Activated CD4-positive, alpha-beta T cell treated with anti-CD3 and anti-CD28 coated beads, Interleukin-2, amount 10 ng/mL, durations not matched to agents 24 days and 14 days (primary cell): ENCODE results near the gene SLC9A9. TPM values are rescaled to one million over a fixed set of nuclear protein-coding genes. Genes with fewer than 3 reads are reported as not detected.
"Not testable (repeated sequence)": the region's sequence is repeated elsewhere in the genome, so short reads cannot be mapped to it uniquely, and the experiment has no call there.

Experiments
- DNase-seq: peaks from one replicate; pipeline ENCODE4 v3.0.0; 2022
- H3K27ac Mint-ChIP-seq: one replicate; pipeline ENCODE4 v1.8.0; 2022; ENCODE audit warnings: mild to moderate bottlenecking, mixed read lengths
- H3K27me3 Mint-ChIP-seq: one replicate; pipeline ENCODE4 v1.8.0; 2022; ENCODE audit warnings: mixed read lengths
- H3K36me3 Mint-ChIP-seq: one replicate; pipeline ENCODE4 v1.8.0; 2022; ENCODE audit warnings: low read depth, mild to moderate bottlenecking, mixed read lengths
- H3K4me1 Mint-ChIP-seq: one replicate; pipeline ENCODE4 v1.8.0; 2021; ENCODE audit warnings: mixed read lengths
- H3K4me3 Mint-ChIP-seq: one replicate; pipeline ENCODE4 v1.8.0; 2022; ENCODE audit warnings: mild to moderate bottlenecking, moderate library complexity, mixed read lengths
- H3K9me3 Mint-ChIP-seq: one replicate; pipeline ENCODE4 v1.8.0; 2021; ENCODE audit warnings: mixed read lengths
- intact Hi-C: fragments of 100-400 bp; cut with micrococcal nuclease; formaldehyde crosslinking; loops from one replicate; pipeline ENCODE4 v1.15.1; 2023
- total RNA-seq: library from RNA; stranded (reverse); gene quantifications from 2 replicates; pipeline ENCODE4 v1.2.3, GENCODE V29; 2022

The SLC9A9 gene
- total RNA-seq, 1 donor from 2014 or later, result 1.3 TPM

DNA sequence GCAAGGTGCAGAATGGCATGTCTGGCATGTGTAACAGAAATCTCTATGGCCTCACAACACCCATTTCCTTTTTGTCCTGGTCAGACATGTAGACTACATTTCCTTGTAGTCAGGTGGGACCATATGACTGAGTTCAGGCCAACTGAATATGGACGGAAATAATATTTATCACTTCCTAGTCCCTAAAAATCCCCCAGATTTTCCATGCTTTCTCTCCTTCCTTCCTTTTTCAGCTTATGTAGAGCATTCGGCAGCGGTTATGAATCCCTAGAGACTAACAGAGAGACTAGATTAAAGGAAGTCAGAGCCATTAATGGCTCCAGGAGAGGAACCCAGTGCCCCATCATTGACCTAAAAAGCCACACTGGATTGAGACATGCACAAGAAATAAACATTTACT, 35.8 kb downstream of the SLC9A9 start:
- H3K27ac Mint-ChIP-seq, result no peak overlapping the region
- no peak for DNase-seq
- peaks cover 3% of the 10 kb centered on the region for H3K36me3 Mint-ChIP-seq
- no peaks in the 10 kb centered on the region for H3K27me3 Mint-ChIP-seq
- H3K4me3 Mint-ChIP-seq, result no peak overlapping the region
- peaks cover 18% of the 10 kb centered on the region for H3K4me1 Mint-ChIP-seq
- peaks cover 3% of the 10 kb centered on the region for H3K9me3 Mint-ChIP-seq
- intact Hi-C loops, result no loop called here

GRCh38 chr3:143811602-143812001, 36.7 kb downstream of the SLC9A9 start:
- intact Hi-C loops, result no loop called here
- peaks cover 18% of the 10 kb centered on the region for H3K4me1 Mint-ChIP-seq
- no peak overlapping the region for H3K4me3 Mint-ChIP-seq
- no peak overlapping the region for H3K27ac Mint-ChIP-seq
- H3K36me3 Mint-ChIP-seq, result peaks cover 2% of the 10 kb centered on the region
- no peak for DNase-seq
- H3K9me3 Mint-ChIP-seq, result peaks cover 3% of the 10 kb centered on the region
- H3K27me3 Mint-ChIP-seq, result no peaks in the 10 kb centered on the region

- intact Hi-C loops, result no loop called here
Observed at GRCh38 chr3:143810953-143811265, 37.4 kb downstream of the SLC9A9 start.

DNA sequence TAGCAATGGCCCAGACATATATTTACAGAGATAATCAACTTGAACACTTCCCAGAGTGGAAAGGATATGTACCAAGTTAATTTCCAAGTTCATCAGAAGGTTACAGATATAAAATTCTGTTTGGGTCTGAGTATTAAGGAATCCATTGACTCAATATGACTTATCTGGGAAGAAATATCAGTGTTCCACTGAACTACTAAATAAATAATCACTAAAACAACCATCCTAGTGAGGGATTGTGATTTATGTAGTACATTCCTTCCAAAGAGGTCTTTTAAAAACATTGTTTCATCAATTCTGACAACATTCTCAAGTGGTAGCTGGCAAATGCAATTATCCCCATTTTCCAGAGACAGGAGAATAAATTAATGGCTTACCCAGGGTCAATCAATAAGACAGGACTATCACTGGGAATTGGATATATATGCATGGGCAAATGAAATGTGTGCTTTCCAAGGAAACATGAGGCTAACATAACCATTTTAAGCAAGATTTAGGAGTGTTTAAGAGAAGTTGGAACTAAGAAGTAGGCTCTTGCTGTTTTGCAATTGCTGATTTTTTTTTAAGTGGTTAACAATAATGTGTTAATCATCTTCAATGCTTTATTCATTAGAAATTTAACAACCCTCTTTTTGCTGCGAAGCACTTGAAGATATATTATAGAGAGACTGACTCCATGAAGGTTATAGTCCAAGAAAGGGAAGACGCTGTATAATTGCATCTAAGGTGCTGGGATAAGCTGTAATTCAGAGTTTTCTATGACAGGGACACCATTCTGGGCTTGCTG, 37.9 kb downstream of the SLC9A9 start:
- Mint-ChIP-seq H3K27me3 (no peaks in the 10 kb centered on the region), H3K27ac (no peak overlapping the region)
- intact Hi-C loops, result no loop called here

More at GRCh38 chr3:143810953-143811265, 37.4 kb downstream of the SLC9A9 start:
- H3K9me3 Mint-ChIP-seq, result no peaks in the 10 kb centered on the region
- H3K36me3 Mint-ChIP-seq, result peaks cover 2% of the 10 kb centered on the region
- DNase-seq, result no peak
- H3K4me1 Mint-ChIP-seq, result peaks cover 18% of the 10 kb centered on the region
- no peak overlapping the region for H3K4me3 Mint-ChIP-seq
- no peak overlapping the region for H3K27ac Mint-ChIP-seq
- no peaks in the 10 kb centered on the region for H3K27me3 Mint-ChIP-seq

DNA sequence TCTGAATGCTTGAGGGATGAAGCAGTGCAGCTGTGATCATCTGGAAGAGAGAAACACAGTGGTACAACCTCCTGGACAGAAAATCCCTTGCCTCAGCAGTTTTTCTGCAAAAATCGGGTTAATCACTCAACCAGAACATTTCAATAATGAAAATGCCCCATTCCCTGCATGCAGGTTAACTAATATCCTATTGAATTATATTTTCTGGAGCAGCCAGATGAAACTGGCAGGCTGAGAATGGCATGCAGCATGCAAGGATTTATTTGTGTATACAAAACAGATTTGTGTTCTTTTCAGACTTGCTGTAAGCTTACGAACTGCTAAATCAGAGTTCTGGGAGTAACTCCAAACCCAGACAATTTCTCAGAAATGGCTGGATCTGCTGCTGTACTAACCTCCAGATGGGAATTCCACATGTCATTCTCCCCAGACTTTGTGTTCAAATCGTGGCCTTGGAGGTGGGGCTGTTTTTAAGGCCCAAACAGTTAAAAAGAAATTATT, 39.1 kb downstream of the SLC9A9 start:
- no peak for DNase-seq
- Mint-ChIP-seq H3K4me3 (no peak overlapping the region), H3K36me3 (no peaks in the 10 kb centered on the region), H3K9me3 (no peaks in the 10 kb centered on the region), H3K4me1 (peaks cover 10% of the 10 kb centered on the region), H3K27ac (no peak overlapping the region), H3K27me3 (no peaks in the 10 kb centered on the region)
- intact Hi-C loops, result no loop called here

More for the DNA sequence above, 37.9 kb downstream of the SLC9A9 start:
- Mint-ChIP-seq H3K4me3 (no peak overlapping the region), H3K9me3 (no peaks in the 10 kb centered on the region), H3K36me3 (no peaks in the 10 kb centered on the region), H3K4me1 (peaks cover 18% of the 10 kb centered on the region)
- no peak for DNase-seq

DNA sequence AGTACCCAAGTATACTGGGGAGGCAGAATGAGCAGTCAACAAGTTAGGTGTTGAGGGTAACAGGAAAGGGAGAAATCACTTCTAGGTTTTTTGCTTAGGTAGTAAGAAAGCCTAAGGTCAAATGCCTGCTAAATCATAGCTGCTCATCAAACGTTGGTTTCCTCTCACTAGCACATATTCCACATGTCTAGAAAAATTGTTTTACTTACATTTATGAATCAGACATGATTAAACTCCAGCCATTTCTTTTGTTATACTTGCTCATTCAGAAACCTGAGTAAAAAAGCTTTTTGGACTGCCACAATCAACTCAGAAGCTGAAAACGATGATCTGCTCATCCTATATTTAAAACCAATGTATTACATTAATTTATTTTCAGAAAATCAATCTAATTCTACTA, 40.2 kb downstream of the SLC9A9 start:
- H3K36me3 Mint-ChIP-seq, result no peaks in the 10 kb centered on the region
- H3K4me1 Mint-ChIP-seq, result peaks cover 4% of the 10 kb centered on the region
- no peak overlapping the region for H3K27ac Mint-ChIP-seq
- no peak overlapping the region for H3K4me3 Mint-ChIP-seq
- intact Hi-C loops, result no loop called here
- H3K9me3 Mint-ChIP-seq, result no peaks in the 10 kb centered on the region
- H3K27me3 Mint-ChIP-seq, result no peaks in the 10 kb centered on the region
- DNase-seq, result no peak

- Mint-ChIP-seq H3K27ac (no peak overlapping the region), H3K27me3 (no peaks in the 10 kb centered on the region), H3K4me3 (no peak overlapping the region), H3K9me3 (no peaks in the 10 kb centered on the region), H3K36me3 (no peaks in the 10 kb centered on the region), H3K4me1 (peaks cover 4% of the 10 kb centered on the region)
- intact Hi-C loops, result no loop called here
- DNase-seq, result no peak
Observed at GRCh38 chr3:143806038-143806437, 42.2 kb downstream of the SLC9A9 start.

GRCh38 chr3:143805476-143805875, 42.8 kb downstream of the SLC9A9 start:
- H3K4me1 Mint-ChIP-seq, intact Hi-C loops, H3K36me3 Mint-ChIP-seq, H3K4me3 Mint-ChIP-seq, DNase-seq, H3K9me3 Mint-ChIP-seq, H3K27ac Mint-ChIP-seq, H3K27me3 Mint-ChIP-seq: not testable (repeated sequence)

DNA sequence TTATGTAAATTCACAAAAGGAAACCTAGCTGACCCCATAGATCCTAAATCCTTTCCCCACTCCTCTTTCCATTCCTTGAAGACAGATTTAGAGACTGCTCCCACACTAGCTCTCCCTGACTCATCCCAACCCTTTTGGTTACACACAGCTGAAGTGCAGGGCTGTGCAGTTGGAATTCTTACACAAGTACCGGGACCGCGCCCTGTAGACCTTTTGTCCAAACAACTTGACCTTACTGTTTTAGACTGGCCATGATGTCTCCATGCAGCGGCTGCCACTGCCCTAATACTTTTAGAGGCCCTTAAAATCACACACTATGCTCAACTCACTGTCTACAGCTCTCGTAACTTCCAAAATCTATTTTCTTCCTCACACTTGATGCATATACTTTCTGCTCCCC, 47.2 kb downstream of the SLC9A9 start:
- H3K4me1 Mint-ChIP-seq, H3K4me3 Mint-ChIP-seq, H3K9me3 Mint-ChIP-seq, H3K36me3 Mint-ChIP-seq, intact Hi-C loops, H3K27me3 Mint-ChIP-seq, H3K27ac Mint-ChIP-seq, DNase-seq: not testable (repeated sequence)

DNA sequence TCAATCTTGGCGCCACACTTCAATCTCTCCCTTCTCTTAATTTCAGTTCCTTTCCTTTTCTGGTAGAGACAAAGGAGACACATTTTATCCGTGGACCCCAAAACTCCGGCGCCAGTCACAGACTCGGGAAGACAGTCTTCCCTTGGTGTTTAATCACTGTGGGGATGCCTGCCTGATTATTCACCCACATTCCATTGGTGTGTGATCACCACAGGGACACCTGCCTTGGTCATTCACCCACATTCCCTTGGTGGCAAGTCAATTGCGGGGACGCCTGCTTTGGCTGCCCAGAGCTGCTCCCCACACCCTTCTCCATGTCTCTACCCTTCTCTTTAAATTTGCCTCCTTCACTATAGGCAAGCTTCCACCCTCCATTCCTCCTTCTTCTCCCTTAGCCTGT, 50.1 kb downstream of the SLC9A9 start:
- H3K4me3 Mint-ChIP-seq, H3K9me3 Mint-ChIP-seq, H3K27me3 Mint-ChIP-seq, H3K4me1 Mint-ChIP-seq, H3K36me3 Mint-ChIP-seq, H3K27ac Mint-ChIP-seq, DNase-seq, intact Hi-C loops: not testable (repeated sequence)

GRCh38 chr3:143795874-143796273, 52.4 kb downstream of the SLC9A9 start:
- no peaks in the 10 kb centered on the region for H3K27me3 Mint-ChIP-seq
- no peak overlapping the region for H3K27ac Mint-ChIP-seq
- no peak overlapping the region for H3K4me3 Mint-ChIP-seq
- intact Hi-C loops, result no loop called here
- H3K36me3 Mint-ChIP-seq, result no peaks in the 10 kb centered on the region
- DNase-seq, result no peak
- H3K9me3 Mint-ChIP-seq, result peaks cover 9% of the 10 kb centered on the region
- no peaks in the 10 kb centered on the region for H3K4me1 Mint-ChIP-seq

DNA sequence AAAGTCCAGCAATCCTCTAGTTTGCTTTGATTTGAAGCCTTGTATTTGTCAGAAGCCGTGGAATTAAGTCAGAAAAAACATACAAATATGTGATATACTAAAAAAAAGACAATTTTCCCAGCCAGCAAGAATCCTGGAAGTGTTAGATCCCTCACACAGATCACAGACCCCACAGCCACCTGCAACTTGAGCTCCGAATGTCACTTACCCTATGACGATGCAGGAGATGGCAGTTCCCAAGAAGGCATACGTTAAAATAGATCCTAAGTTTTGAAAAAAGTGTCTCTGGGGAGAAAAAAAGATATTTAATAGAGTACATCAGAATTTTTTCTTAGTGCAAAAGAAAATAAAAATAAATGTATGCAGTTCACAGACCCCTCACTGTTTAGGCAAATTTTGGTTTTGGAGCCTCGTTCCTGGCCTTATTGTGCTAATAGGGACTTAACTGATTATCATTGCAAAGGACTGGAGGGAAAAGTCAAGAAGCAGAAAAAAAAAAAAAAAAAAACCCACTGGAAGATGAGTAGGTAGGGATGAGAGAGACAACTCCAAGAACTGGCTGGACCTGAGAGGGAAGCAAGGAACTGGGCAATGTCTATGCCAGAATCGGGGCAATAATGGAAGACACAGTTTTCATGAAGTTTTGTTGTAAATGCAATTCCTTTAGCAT, 53.3 kb downstream of the SLC9A9 start:
- Mint-ChIP-seq H3K27ac (no peak overlapping the region), H3K9me3 (peaks cover 9% of the 10 kb centered on the region), H3K4me1 (no peaks in the 10 kb centered on the region), H3K4me3 (no peak overlapping the region), H3K36me3 (peaks cover 4% of the 10 kb centered on the region), H3K27me3 (no peaks in the 10 kb centered on the region)
- intact Hi-C loops, result no loop called here
- DNase-seq, result no peak

- intact Hi-C loops, result no loop called here
- H3K9me3 Mint-ChIP-seq, result peaks cover 9% of the 10 kb centered on the region
- H3K27me3 Mint-ChIP-seq, result no peaks in the 10 kb centered on the region
- H3K27ac Mint-ChIP-seq, result no peak overlapping the region
- peaks cover 4% of the 10 kb centered on the region for H3K36me3 Mint-ChIP-seq
- no peak overlapping the region for H3K4me3 Mint-ChIP-seq
- DNase-seq, result no peak
- no peaks in the 10 kb centered on the region for H3K4me1 Mint-ChIP-seq
Observed at GRCh38 chr3:143793971-143794370, 54.3 kb downstream of the SLC9A9 start.

- DNase-seq, result no peak
- H3K9me3 Mint-ChIP-seq, result peaks cover 9% of the 10 kb centered on the region
- intact Hi-C loops, result no loop called here
- no peaks in the 10 kb centered on the region for H3K27me3 Mint-ChIP-seq
- peaks cover 4% of the 10 kb centered on the region for H3K36me3 Mint-ChIP-seq
- H3K4me1 Mint-ChIP-seq, result no peaks in the 10 kb centered on the region
- H3K27ac Mint-ChIP-seq, result no peak overlapping the region
- no peak overlapping the region for H3K4me3 Mint-ChIP-seq
Observed at GRCh38 chr3:143791386-143791785, 56.9 kb downstream of the SLC9A9 start.
